RPMI7951 (cell line): ENCODE results near the gene FAM222B. TPM values are rescaled to one million over a fixed set of nuclear protein-coding genes. Genes with fewer than 3 reads are reported as not detected.
A peak's percentile ranks its signal among the peaks of the same experiment; 100 is the strongest.
"Not testable (repeated sequence)": the region's sequence is repeated elsewhere in the genome, so short reads cannot be mapped to it uniquely, and the experiment has no call there.

Experiments used
- DNase-seq: peaks from one replicate; pipeline ENCODE4 v3.0.0-alpha.2; 2012; ENCODE audit warnings: low read depth
- total RNA-seq: library from RNA; depleted of rRNA; stranded (reverse); fragments of >200 nt; shearing (Covaris generic); gene quantifications from 2 replicates; pipeline ENCODE4 v1.2.3, GENCODE V29; 2014

FAM222B gene
- total RNA-seq, 1 experiment from 2014 or later: 3.4 TPM

GRCh38 chr17:28871056-28871579 lies 28.5 kb upstream of the FAM222B start:
- no peak for DNase-seq

- DNase-seq: no peak
Observed at GRCh38 chr17:28867276-28867675, 24.7 kb upstream of the FAM222B start.

- no peak for DNase-seq
Observed at GRCh38 chr17:28865946-28866752, 23.6 kb upstream of the FAM222B start.

- no peak for DNase-seq
Observed at GRCh38 chr17:28864991-28865849, 22.6 kb upstream of the FAM222B start.

- DNase-seq: no peak
Observed at GRCh38 chr17:28863953-28864352, 21.4 kb upstream of the FAM222B start.

- no peak for DNase-seq
Observed at GRCh38 chr17:28862561-28862960, 20.0 kb upstream of the FAM222B start.

GRCh38 chr17:28861393-28862203 lies 19.0 kb upstream of the FAM222B start:
- DNase-seq: no peak

- DNase-seq: no peak
Observed at GRCh38 chr17:28860363-28860808, 17.8 kb upstream of the FAM222B start.

- no peak for DNase-seq
Observed at GRCh38 chr17:28858801-28859355, 16.3 kb upstream of the FAM222B start.

GRCh38 chr17:28857905-28858800 lies 15.6 kb upstream of the FAM222B start:
- DNase-seq: no peak

- no peak for DNase-seq
Observed at GRCh38 chr17:28856028-28856574, 13.5 kb upstream of the FAM222B start.

- no peak for DNase-seq
Observed at GRCh38 chr17:28855336-28855679, 12.7 kb upstream of the FAM222B start.

GRCh38 chr17:28854457-28855335 lies 12.1 kb upstream of the FAM222B start, which contains the start of gene ERAL1:
Gene ERAL1 (plus strand): TSS chr17:28855016. CDS start chr17:28855035, 19 bp downstream.
- DNase-seq: peak; percentile 83

- DNase-seq: no peak
Observed at GRCh38 chr17:28853295-28853694, 10.7 kb upstream of the FAM222B start.

- DNase-seq: peak; percentile 21
Observed at GRCh38 chr17:28849281-28849680, 6.7 kb upstream of the FAM222B start.

- not testable (repeated sequence) for DNase-seq
Observed at GRCh38 chr17:28848667-28849066, 6.1 kb upstream of the FAM222B start.

- not testable (repeated sequence) for DNase-seq
Observed at GRCh38 chr17:28846699-28847098, 4.1 kb upstream of the FAM222B start.

- no peak for DNase-seq
Observed at GRCh38 chr17:28846231-28846630, 3.6 kb upstream of the FAM222B start.

- no peak for DNase-seq
Observed at GRCh38 chr17:28843816-28844148, 1.2 kb upstream of the FAM222B start.
